ENCODE results near the gene LTBR.
"Not testable (repeated sequence)": the region's sequence is repeated elsewhere in the genome, so short reads cannot be mapped to it uniquely, and the experiment has no call there.

LTBR gene

DNA sequence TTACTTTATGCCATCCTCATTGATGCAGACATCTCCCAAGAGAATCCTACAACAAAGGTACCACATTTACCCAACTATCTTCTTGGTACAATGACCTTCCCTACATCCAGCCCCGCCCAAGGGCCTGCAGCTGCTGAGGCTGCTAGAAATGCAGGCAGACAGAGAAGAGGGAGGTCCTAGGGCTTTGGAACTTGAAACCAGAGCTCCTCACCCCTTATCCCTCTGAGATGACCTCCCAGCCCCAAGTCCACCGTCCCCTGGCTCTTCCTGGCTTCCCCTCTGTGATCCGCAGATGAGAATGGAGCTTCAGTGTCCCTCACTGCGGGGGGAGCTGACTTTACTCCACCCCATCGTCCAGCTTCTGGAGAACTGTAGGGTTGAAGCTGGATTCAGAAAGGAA, 40.4 kb upstream of the LTBR start:
- Histone ChIP-seq H3K27me3 (ENCODE audit: control insufficient read depth, insufficient read depth, low read length) (no peaks in the 10 kb centered on the region), H2AFZ (peak overlapping the region; percentile 82), H3K79me2 (peaks cover 45% of the 10 kb centered on the region), H3K9ac (no peak overlapping the region), H3K4me1 (peaks cover 31% of the 10 kb centered on the region), H3K4me2 (ENCODE audit: low read length) (peak overlapping the region; percentile 34), H3K36me3 (ENCODE audit: control insufficient read depth, insufficient read depth, low read length) (no peaks in the 10 kb centered on the region), H3K27ac (peak overlapping the region; percentile 100), H3K9me3 (ENCODE audit: control insufficient read depth, low read length) (no peaks in the 10 kb centered on the region), H3K4me3 (ENCODE audit: low read depth, low read length) (no peak overlapping the region)
- TF ChIP-seq, protein P1, sequence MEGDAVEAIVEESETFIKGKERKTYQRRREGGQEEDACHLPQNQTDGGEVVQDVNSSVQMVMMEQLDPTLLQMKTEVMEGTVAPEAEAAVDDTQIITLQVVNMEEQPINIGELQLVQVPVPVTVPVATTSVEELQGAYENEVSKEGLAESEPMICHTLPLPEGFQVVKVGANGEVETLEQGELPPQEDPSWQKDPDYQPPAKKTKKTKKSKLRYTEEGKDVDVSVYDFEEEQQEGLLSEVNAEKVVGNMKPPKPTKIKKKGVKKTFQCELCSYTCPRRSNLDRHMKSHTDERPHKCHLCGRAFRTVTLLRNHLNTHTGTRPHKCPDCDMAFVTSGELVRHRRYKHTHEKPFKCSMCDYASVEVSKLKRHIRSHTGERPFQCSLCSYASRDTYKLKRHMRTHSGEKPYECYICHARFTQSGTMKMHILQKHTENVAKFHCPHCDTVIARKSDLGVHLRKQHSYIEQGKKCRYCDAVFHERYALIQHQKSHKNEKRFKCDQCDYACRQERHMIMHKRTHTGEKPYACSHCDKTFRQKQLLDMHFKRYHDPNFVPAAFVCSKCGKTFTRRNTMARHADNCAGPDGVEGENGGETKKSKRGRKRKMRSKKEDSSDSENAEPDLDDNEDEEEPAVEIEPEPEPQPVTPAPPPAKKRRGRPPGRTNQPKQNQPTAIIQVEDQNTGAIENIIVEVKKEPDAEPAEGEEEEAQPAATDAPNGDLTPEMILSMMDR (IDR thresholded peaks at IDR 0.05): no peak

DNA sequence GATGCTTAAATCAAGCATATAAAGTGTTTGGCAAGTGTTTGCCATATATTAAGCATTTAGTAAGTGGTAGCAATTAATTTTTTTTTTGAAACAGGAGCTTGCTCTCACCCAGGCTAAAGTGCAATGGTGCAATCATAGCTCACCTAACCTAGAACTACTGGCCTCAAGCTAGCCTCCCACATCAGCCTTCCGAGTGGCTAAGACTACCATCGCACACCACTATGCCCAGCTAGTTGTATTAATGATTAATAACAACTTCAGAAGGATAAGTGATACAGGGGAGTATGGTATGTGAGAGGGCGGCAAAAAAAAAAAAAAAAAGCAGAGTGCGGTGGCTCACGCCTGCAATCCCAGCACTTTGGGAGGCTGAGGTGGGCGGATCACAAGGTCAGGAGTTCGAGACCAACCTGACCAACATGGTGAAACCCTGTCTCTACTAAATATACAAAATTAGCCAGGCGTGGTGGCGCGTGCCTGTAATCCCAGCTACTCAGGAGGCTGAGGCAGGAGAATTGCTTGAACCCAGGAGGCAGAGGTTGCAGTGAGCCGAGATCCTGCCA, 39.8 kb upstream of the LTBR start:
- not testable (repeated sequence) for H3K36me3 ChIP-seq (ENCODE audit: control insufficient read depth, insufficient read depth, low read length); H3K9ac ChIP-seq; H3K4me3 ChIP-seq (ENCODE audit: low read depth, low read length); H3K27me3 ChIP-seq (ENCODE audit: control insufficient read depth, insufficient read depth, low read length); H3K9me3 ChIP-seq (ENCODE audit: control insufficient read depth, low read length); H3K4me2 ChIP-seq (ENCODE audit: low read length)
- peaks cover 39% of the 10 kb centered on the region for H3K79me2 ChIP-seq
- H2AFZ ChIP-seq: peak overlapping the region; percentile 82
- H3K27ac ChIP-seq: peak overlapping the region; percentile 100
- peaks cover 28% of the 10 kb centered on the region for H3K4me1 ChIP-seq

DNA sequence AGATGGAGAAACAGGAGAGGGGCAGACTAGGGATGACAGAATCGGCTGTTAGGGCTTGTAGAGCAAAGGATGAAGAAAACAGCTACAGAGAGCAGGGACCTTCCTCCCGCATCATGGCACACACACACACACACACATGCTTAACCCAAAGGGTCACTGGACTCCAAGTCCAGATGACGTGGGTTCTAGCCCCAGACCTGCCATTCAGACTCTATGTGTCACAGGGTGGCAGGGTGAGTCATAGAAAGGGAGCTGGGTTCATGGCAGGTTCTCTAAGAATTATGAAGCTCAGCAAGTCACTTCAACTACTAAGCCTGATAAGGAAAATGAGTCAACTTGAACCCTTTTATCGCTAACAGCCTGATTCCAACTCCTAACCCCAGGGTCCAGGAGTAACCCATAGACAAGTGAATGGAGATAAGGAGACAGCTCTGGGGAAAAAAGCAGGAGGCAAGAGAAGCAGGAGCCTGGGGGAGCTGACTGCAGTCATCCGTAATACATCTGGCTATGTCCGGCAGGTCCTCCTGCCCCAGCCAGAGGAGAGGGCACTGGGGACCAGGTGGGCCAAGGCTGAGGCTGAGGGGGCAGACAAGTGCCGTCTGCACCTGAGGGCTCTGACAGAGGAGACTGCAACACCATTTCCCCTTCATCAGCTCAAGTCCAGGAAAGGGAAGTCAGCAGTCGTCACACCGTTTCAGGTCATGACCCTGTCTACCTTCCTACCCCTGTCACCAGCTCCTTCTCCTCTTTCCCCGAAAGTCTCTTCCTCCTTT, 38.5 kb upstream of the LTBR start:
- Histone ChIP-seq H3K27ac (peak overlapping the region; percentile 25), H3K27me3 (ENCODE audit: control insufficient read depth, insufficient read depth, low read length) (no peaks in the 10 kb centered on the region), H3K9me3 (ENCODE audit: control insufficient read depth, low read length) (no peaks in the 10 kb centered on the region), H3K9ac (no peak overlapping the region), H3K36me3 (ENCODE audit: control insufficient read depth, insufficient read depth, low read length) (no peaks in the 10 kb centered on the region), H3K79me2 (peaks cover 30% of the 10 kb centered on the region), H3K4me2 (ENCODE audit: low read length) (no peak overlapping the region), H3K4me3 (ENCODE audit: low read depth, low read length) (no peak overlapping the region), H2AFZ (no peak overlapping the region), H3K4me1 (peaks cover 18% of the 10 kb centered on the region)
- TF ChIP-seq, protein P1 (IDR thresholded peaks at IDR 0.05): no peak

DNA sequence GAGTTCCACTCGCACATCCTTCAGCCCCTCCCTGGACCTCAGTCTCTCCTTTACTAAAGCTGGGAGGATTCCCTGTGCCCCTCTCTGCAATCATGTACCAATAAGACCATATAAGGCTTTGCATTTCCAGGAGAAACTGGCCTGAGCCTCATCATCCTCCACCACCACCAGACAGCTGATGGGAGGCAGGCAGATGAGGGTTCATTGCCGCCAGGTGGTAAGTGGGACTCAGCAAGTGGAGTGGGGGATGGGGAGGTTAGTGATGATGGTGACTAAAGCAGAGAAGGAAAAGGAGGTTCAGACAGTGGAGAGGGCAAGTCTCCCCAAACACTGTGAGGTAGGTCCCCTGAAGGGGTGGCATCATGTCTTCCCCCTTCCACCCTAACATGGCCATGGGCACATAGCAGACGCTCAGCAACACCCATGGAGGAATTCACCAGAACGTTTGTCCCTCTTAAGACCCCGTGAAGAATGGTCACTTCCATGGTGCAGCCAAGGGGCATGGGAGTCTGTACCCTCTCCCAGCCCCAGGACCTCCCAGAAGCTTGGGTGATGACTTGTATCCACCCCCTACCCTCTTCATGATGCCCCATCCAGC, 37.6 kb upstream of the LTBR start:
- H3K9ac ChIP-seq: no peak overlapping the region
- H3K9me3 ChIP-seq (ENCODE audit: control insufficient read depth, low read length): no peaks in the 10 kb centered on the region
- H3K4me2 ChIP-seq (ENCODE audit: low read length): no peak overlapping the region
- peaks cover 18% of the 10 kb centered on the region for H3K4me1 ChIP-seq
- no peak overlapping the region for H2AFZ ChIP-seq
- TF ChIP-seq, protein P1 (IDR thresholded peaks at IDR 0.05): no peak
- no peak overlapping the region for H3K4me3 ChIP-seq (ENCODE audit: low read depth, low read length)
- H3K36me3 ChIP-seq (ENCODE audit: control insufficient read depth, insufficient read depth, low read length): no peaks in the 10 kb centered on the region
- H3K27me3 ChIP-seq (ENCODE audit: control insufficient read depth, insufficient read depth, low read length): no peaks in the 10 kb centered on the region
- peaks cover 22% of the 10 kb centered on the region for H3K79me2 ChIP-seq
- peak overlapping the region; percentile 61 for H3K27ac ChIP-seq

DNA sequence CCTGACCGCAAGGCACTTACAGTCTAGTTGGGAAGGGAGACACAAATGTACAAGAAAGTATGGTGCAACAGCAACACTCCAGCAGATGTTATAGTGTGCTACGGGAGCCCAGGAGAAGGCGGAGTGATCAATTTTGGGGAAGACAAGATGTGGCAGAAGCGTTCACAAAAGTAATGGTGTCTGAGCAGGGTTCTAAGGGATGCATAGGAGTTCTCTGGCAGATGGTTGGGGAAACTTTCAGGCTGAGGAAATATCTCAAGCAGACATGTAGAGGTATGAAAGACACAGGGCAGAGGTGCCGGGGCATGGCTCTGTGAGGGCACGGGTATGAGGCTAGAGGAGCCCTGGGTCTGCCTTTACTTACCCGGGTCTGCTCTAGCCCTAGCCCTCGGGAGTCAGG, 37.0 kb upstream of the LTBR start:
- Histone ChIP-seq H3K27me3 (ENCODE audit: control insufficient read depth, insufficient read depth, low read length) (no peaks in the 10 kb centered on the region), H3K36me3 (ENCODE audit: control insufficient read depth, insufficient read depth, low read length) (no peaks in the 10 kb centered on the region), H2AFZ (no peak overlapping the region), H3K9ac (no peak overlapping the region), H3K4me2 (ENCODE audit: low read length) (no peak overlapping the region), H3K9me3 (ENCODE audit: control insufficient read depth, low read length) (no peaks in the 10 kb centered on the region), H3K27ac (peak overlapping the region; percentile 61), H3K4me1 (peaks cover 18% of the 10 kb centered on the region), H3K4me3 (ENCODE audit: low read depth, low read length) (no peak overlapping the region), H3K79me2 (peaks cover 16% of the 10 kb centered on the region)
- TF ChIP-seq, protein P1 (IDR thresholded peaks at IDR 0.05): no peak

All from parathyroid adenoma (tissue), 2 donors.